ENCODE data around the gene SPSB2. TPM values are rescaled to one million over a fixed set of nuclear protein-coding genes. Genes with fewer than 3 reads are reported as not detected.
A peak's percentile ranks its signal among the peaks of the same experiment; 100 is the strongest.
"Not testable (repeated sequence)": the region's sequence is repeated elsewhere in the genome, so short reads cannot be mapped to it uniquely, and the experiment has no call there.

Gene SPSB2, protein sequence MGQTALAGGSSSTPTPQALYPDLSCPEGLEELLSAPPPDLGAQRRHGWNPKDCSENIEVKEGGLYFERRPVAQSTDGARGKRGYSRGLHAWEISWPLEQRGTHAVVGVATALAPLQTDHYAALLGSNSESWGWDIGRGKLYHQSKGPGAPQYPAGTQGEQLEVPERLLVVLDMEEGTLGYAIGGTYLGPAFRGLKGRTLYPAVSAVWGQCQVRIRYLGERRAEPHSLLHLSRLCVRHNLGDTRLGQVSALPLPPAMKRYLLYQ
- total RNA-seq (2014; rRNA removed; shearing (Covaris generic)) = 10.8 TPM in 2 replicates

DNA sequence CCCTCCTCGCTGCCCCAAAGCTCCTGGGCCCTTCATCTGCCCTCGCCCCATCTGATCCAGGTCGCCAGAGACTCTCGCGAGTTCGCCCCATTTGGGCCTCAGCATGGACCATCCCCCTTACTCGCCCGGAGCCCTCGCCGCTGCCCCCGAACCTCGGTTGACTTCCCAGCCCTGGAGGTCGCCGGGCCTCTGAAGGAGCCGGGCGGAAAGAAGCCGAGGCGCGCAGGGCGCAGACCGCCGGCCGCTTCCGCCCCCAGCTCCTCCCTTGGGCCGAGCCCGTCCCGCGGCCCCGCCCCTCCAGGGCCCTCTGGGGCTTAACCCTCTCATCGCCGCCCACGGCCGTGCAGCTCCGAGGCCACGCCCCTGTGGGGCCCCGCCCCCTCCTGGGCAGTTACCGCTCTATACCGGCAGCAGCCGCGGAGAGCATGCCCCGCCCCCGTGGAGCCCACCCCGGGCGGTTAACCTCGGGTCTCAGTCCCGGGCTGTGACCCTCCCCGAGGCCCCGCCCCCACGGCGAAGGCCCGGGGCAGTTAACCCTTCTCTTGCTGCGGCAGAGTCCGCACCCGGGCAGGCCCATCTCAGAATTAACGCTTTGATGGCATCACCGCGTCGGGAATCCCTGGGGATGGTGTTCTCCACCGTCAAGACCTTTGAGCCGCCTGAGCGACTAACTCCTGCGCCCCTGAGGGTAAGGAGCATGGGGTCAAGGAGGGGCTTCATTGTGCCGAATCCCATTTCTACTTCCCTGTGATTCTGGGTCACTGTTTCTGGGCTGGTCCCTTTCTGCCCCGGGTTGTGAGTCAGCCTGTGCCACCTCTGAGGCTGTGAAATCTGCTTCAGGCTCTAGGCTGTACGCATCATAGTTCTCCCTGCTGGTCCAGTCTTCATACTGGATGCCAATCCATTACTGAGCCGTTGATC is at the start of gene SPSB2:
TSS of gene SPSB2 (minus strand) at position 210 of the 921 bp plus-strand sequence. CDS start 402 bp downstream, outside the sequence.
- DNase-seq (ENCODE audit: low spot score) = peak; percentile 92

DNA sequence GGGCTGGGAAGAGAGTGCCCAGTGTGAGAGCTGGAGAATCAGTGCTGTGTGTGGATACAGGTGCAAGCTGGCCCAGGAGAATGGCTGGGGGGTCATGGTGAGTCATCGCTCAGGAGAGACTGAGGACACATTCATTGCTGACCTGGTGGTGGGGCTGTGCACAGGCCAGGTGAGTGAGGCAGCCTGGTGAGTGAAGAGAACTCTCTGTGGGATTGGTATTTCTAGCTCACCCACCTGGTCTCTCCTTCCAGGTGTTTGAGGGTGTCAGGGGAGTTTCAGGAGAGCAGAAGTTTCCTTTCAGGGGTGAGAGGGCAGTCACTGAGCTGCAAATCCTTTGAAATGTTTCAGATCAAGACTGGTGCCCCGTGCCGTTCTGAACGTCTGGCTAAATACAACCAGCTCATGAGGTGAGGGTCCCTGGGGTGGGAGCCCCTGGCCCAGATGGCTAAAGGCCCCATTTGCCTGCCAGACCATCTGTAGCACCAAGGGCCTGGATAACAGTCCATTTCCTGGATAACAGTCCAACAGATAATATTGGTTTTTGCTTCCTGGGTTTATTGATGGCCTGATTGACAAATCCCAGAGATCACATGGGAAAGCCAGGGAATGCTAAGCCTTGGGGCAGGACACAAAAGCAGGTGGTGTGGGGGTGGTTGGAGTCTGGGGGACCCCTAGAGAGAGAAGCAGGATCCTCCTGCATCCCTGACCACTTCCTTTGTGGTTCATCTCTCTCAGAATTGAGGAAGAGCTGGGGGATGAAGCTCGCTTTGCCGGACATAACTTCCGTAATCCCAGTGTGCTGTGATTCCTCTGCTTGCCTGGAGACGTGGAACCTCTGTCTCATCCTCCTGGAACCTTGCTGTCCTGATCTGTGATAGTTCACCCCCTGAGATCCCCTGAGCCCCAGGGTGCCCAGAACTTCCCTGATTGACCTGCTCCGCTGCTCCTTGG is 49.2 kb upstream of the SPSB2 start:
- no peak for DNase-seq (ENCODE audit: low spot score)

DNA sequence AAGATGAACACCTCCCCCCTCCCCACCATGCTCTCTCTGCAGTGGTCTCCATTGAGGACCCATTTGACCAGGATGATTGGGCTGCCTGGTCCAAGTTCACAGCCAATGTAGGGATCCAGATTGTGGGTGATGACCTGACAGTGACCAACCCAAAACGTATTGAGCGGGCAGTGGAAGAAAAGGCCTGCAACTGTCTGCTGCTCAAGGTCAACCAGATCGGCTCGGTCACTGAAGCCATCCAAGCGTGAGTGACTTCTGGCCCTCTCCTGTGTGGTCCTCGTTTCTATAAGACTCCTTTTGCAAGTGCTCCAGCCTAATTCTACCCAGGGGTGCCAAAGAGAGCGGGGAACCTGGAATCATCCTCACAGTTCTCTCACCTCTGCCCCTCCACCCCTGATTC is 48.4 kb upstream of the SPSB2 start:
- DNase-seq (ENCODE audit: low spot score) = no peak

DNA sequence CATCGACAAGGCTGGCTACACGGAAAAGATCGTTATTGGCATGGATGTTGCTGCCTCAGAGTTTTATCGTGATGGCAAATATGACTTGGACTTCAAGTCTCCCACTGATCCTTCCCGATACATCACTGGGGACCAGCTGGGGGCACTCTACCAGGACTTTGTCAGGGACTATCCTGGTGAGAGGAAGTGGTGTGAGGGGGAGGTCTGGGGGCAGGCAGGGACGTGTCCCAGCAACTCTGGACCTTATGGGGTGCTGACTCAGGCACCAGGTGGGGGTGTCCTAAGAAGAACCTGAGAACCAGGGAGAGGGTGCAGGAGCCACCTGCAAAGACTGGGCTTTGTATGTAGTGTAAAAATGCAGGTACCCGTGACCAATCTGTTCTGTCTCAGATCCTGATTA is 46.5 kb upstream of the SPSB2 start:
- no peak for DNase-seq (ENCODE audit: low spot score)

DNA sequence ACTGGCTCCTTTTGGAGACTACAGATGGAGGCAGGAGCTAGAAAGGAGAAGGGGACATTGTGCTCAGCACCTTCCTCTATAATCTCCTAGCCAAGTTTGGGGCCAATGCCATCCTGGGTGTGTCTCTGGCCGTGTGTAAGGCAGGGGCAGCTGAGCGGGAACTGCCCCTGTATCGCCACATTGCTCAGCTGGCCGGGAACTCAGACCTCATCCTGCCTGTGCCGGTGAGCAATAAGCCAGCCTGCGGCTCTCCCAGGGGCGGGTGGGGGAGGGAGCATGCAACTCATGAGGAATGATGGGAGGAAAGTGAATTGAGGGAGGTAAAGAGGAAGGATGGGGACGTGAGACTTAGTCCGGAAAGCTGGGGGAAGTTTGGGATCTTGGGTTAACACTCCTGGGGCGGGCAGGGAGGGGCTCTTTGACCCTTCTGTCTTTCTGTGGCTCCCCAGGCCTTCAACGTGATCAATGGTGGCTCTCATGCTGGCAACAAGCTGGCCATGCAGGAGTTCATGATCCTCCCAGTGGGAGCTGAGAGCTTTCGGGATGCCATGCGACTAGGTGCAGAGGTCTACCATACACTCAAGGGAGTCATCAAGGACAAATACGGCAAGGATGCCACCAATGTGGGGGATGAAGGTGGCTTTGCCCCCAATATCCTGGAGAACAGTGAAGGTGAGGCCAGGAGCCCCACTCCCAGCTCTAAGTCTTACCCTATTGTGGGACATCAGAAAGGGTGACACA is 44.6 kb upstream of the SPSB2 start:
- DNase-seq (ENCODE audit: low spot score) = no peak

DNA sequence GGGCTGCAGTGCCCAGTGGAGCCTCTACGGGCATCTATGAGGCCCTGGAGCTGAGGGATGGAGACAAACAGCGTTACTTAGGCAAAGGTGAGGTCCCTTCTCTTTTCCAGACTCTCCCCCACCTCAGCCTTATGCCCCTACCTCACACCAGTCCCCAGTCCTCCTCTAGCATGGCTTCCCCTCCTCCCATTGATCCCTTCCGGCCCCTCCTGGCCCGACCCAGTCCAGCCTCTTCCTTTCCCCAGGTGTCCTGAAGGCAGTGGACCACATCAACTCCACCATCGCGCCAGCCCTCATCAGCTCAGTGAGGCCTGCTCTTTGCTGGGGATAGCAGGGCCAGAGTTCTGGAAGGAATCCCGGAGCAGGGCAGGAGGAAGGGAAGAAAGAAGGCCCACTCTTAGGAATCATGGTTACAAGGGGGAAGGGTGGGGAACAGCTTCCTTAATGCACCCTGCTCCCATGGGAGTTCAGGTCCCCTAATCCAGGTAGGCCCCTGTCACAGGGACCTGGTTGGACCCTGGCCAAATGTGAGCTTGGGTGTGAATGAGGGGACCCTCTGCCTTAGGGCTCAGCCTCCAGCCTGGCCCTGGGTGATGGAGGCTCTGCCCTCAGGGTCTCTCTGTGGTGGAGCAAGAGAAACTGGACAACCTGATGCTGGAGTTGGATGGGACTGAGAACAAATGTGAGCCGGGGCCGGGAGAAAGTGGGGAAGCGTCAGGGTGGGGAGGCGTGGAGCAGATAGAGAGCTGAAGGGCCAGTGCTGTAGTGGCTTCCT is 43.5 kb upstream of the SPSB2 start:
- DNase-seq (ENCODE audit: low spot score) = no peak

DNA sequence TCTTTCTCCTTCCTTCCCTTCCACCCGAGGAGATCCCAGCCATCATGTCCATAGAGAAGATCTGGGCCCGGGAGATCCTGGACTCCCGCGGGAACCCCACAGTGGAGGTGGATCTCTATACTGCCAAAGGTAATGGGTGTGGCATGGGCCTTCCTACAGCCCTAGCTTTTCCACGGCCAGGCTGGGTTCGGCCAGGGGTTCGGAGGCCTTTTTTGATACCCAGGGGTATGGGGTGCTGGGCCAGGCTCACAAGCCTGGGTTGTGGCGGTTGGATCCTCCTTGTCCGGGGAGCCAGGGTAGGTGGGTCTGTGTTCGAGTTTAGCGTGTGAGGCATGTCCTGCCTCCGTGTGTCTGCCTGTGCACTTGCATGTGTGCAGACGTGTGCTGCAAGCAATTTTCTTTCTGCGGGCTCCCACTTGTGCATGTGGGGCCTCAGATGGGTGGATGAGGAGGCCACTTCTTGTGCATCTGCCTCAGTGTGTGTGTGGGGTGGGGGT is 42.7 kb upstream of the SPSB2 start:
- no peak for DNase-seq (ENCODE audit: low spot score)

DNA sequence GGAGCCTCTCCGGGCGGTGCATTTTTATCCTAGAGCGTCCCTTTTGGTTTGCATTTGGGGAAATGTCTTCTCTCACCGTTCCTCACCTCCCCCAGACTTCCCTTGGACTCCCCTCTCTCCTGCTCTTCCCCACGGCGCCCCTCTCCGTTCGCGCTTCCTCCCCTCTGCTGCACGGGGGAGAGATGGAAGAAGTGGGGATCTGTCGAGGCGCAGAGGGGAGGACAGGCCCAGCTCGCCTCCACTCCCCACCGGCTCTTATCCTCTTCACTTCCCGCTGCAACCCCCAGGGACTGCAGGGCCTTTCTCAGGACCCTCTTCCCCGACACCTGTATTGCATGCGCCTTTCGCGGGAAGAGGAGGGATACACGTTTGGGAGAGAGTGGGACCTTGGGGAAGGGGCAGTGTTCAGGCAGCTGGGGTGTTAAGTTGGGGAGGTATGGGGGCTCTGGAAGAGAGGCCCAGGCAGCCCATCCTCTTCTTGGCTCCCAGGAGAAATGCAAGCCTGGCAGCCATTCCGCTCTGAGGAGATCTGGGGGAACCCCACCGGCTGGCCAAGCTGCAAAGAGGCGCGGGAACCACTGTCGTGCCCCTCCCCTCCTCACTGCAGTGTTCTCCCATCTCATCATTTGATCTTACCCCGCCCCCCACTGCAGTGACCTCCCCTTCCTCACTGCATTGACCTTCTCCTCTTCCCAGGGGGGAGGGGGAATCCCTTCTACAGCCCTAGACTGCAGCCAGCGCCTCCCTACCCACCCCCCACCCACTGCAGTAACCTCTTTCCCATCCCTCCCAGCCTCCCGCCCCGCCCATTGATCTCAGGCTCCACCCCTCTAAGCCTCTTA is 42.1 kb upstream of the SPSB2 start:
- no peak for DNase-seq (ENCODE audit: low spot score)

DNA sequence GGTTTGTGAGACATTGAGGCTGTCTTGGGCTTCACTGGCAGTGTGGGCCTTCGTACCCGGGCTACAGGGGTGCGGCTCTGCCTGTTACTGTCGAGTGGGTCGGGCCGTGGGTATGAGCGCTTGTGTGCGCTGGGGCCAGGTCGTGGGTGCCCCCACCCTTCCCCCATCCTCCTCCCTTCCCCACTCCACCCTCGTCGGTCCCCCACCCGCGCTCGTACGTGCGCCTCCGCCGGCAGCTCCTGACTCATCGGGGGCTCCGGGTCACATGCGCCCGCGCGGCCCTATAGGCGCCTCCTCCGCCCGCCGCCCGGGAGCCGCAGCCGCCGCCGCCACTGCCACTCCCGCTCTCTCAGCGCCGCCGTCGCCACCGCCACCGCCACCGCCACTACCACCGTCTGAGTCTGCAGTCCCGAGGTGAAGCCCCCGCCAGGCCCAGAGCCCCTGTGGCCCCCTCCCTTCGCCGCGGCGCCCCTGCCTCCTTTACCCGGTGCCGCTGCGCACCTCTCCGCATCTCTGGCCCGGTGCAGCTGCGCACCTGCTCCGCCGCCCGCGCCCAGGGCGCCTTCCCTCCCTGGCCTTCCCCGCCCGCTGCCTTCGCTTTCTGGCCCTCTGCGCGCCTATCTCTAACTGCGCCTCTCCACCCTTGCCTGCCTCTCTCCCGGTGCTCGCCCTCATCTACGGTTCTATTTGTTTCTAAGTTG is 41.3 kb upstream of the SPSB2 start, which contains the start of gene ENO2:
TSS of gene ENO2 (plus strand) at position 335 of the 701 bp plus-strand sequence. CDS start 1,253 bp downstream, outside the sequence.
- DNase-seq (ENCODE audit: low spot score) = peak; percentile 58

DNA sequence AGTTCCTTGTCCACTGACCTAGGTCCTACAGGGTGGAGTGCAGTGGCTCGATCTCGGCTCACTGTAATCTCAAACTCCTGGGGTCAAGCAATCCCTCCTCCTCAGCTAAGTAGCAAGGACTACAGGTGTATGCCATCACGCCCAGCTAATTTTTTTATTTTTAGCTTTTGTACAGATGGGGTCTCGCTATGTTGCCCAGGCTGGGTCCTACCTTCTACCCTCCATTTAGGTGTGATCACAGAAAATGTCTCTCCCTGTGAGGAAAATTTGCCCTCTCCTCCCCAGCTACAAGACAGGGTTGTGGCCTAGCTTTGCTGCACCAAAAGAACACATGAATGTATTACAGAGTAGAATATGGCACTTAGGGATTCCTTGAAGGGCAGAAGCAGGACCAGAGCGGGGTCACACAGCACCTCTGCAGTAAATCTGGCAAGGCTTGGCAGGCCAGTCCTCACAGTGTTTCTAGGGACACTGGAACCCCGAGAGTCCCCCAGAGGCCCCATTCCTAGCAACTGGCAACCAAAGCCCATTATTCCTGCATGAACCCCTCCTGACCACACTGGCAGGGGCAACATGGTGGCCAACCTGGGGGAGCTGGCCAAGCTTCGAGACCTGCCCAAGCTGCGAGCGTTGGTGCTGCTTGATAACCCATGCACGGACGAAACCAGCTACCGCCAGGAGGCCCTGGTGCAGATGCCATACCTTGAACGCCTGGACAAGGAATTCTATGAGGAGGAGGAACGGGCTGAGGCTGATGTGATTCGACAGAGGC is 39.2 kb upstream of the SPSB2 start:
- no peak for DNase-seq (ENCODE audit: low spot score)

DNA sequence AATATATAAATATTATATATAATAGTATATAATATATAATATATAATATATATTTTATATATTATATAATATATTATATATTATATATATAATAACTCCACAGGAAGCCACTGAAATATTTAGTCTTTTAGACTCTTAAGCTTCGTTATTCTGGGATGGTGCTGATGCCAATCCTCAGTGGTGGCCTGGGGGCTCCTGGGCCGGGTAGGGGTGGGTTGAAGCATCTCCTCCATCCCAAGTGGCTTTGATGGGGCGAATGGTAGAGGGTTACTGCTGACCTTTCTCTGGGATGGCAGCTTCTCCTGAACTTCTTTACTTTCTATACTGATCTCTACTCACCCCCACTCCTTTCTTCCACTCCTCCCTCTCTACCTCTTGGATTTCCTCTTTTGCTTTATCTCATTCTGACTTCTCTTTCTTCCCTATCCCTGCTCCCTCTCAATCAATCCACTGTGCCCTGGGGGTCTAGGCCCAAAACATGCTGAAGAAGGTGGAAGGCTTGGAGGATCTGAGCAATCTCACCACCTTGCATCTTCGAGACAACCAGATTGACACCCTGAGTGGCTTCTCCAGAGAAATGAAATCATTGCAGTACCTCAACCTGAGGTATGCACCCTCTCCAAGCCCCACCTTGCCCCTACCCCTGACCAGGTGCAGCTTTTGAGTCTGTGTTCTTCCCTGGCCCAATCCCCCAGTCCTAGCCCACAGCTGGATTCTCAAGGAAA is 36.5 kb upstream of the SPSB2 start:
- no peak for DNase-seq (ENCODE audit: low spot score)

DNA sequence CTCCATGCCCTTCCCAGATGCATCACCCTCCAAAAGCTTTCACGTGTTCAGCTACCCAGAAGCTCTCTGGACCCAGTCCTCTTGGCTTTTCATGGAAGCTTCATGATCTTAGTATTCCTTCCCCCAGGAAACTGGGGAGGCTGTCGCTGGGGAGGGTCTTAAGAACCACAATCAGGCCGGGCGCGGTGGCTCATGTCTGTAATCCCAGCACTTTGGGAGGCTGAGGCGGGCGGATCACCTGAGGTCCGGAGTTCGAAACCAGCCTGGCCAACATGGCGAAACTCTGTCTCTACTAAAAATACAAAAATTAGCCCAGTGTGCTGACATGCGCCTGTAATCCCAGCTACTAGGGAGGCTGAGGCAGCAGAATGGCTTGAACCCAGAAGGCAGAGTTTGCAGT is 35.0 kb upstream of the SPSB2 start:
- not testable (repeated sequence) for DNase-seq (ENCODE audit: low spot score)

DNA sequence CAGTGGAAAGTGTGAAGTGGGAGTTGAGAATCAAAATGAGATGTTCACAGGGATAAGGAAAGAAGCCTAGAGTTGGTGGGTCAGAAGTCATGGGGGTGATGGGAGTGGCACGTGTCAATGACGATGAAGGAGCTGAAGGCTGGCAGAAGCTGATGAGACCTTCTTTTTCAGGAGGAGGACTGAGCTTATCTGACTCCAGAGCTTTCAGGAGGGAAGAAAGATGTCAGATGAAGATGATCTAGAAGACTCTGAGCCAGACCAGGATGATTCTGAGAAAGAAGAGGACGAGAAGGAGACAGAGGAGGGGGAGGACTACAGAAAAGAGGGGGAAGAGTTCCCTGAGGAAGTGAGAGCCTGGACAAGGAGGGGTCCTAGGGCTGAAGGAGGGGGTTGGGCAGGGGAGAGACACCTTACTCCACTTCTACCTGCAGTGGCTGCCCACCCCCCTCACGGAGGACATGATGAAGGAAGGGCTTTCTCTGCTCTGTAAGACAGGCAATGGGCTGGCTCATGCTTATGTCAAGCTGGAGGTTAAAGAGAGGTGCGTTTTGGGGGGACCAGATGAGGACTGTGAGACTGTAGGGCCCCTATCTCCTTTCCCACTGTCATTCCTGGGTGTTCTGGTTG is 32.4 kb upstream of the SPSB2 start:
- DNase-seq (ENCODE audit: low spot score) = no peak

DNA sequence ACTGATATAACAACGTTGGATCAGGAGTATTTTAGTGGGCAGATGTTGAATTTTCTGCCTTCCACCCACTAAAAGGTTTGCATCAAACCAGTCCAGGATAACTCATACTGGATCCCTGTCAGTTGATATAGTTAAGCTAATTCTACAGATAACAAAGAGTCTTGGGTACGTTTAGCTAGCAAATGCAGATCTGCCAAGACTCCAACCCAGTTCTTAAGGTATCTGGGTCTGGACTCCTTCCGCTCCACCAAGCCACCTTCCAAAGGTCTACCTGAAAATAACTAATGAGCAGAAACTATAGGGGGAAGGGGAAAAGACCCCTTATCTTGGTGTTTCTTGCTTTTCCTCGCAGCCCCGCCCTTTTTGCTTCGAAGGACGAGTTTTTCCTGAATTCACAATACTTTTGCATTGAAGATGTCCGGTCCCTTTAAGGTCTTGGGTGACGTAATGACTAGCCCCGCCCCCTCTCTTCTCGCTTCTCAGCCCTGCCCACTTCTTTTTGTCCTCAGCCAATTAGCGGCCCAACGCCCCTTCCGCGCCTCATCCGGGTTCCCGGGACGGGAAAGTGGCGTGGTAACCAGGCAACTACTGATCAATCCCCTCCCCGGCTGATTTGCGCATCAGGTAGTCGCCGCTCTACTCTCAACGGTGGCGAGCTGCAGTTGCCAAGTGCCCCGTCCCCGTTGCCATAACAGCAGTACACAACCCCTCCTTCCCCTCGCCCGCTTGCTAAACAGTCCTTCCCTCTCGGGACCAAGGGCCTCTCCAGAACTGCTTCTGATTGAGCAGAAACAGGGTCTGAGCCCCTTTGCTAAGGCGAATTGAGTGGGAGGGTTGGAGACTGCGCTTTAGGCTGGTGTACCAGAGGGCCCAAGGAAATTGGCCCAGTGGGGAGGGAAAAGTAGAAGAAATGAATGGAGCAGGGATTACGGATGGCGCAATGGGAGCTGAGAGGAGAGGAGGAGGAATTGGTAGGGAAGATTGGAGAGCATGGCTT is 31.5 kb upstream of the SPSB2 start, which contains the start of gene LRRC23:
TSS of gene LRRC23 (plus strand) at position 543 of the 997 bp plus-strand sequence. CDS start 812 bp downstream, outside the sequence.
- peak; percentile 94 for DNase-seq (ENCODE audit: low spot score)

DNA sequence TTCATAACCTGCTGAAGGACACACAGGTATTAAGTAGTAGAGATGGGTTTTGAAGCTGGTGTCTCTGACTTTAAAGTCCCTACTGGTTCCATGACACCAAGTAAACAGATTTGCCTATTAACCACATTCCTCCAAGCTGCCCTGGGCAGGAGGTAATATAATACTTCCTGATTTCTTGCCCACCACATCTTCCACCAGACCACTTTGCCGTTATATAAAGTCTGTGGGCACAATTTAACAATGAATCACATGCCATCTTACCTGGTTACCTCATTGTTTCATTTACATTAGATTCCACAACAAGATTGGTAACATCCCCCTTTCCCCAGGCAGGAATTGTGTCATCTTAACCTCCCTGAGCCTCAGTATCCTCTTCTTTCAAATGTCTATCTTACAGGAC is 30.6 kb upstream of the SPSB2 start:
- peak; percentile 64 for DNase-seq (ENCODE audit: low spot score)
